SK-N-SH treated with all-trans-retinoic acid at 6 μM for 48 hours (cell line): ENCODE results near the gene FBXL3.

ENCODE experiments used
- ATAC-seq: fragments of 200-7000 bp; cut with Tn5 transposase; 3 replicates; pipeline ENCODE4 v1.9.1; 2020; ENCODE audit warnings: mild to moderate bottlenecking, moderate library complexity
- ARNTL ChIP-seq: fragments of 450-650 bp; formaldehyde crosslinking; IDR thresholded peaks from 2 replicates; pipeline ENCODE4 v1.5.0; 2020; ENCODE audit warnings: low read depth, mild to moderate bottlenecking, moderate library complexity, borderline replicate concordance
- BACH2 ChIP-seq: fragments of 250-450 bp; sonication (Bioruptor Pico); IDR thresholded peaks from 2 replicates; pipeline ENCODE4 v1.9.0; 2021; ENCODE audit warnings: mild to moderate bottlenecking, borderline replicate concordance
- CSDC2 ChIP-seq: fragments of 250-450 bp; sonication (Bioruptor Pico); IDR thresholded peaks from 2 replicates; pipeline ENCODE4 v1.5.0; 2020; ENCODE audit warnings: mild to moderate bottlenecking, moderate library complexity
- CSRNP3 ChIP-seq: fragments of 250-450 bp; sonication (Bioruptor Pico); IDR thresholded peaks from 2 replicates; pipeline ENCODE4 v1.5.1; 2021; ENCODE audit warnings: mild to moderate bottlenecking, moderate library complexity
- ESRRG ChIP-seq: fragments of 250-450 bp; sonication (Bioruptor Pico); IDR thresholded peaks from 2 replicates; pipeline ENCODE4 v1.6.1; 2021; ENCODE audit warnings: mild to moderate bottlenecking
- GLIS3 ChIP-seq: fragments of 250-450 bp; sonication (Bioruptor Pico); IDR thresholded peaks from 2 replicates; pipeline ENCODE4 v1.5.0; 2020; ENCODE audit warnings: mild to moderate bottlenecking, moderate library complexity
- ISL1 ChIP-seq: fragments of 250-450 bp; sonication (Bioruptor Pico); IDR thresholded peaks from 2 replicates; pipeline ENCODE4 v2.1.2; 2022; ENCODE audit warnings: mild to moderate bottlenecking, moderate library complexity
- OSR1 ChIP-seq: fragments of 250-450 bp; sonication (Bioruptor Pico); IDR thresholded peaks from 2 replicates; pipeline ENCODE4 v1.8.0; 2022; ENCODE audit warnings: moderate library complexity, mild to moderate bottlenecking, inconsistent platforms
- PATZ1 ChIP-seq: fragments of 250-450 bp; sonication (Bioruptor Pico); IDR thresholded peaks from 2 replicates; pipeline ENCODE4 v1.8.0; 2020; ENCODE audit warnings: mild to moderate bottlenecking, moderate library complexity, borderline replicate concordance
- PPARA ChIP-seq: fragments of 250-450 bp; sonication (Bioruptor Pico); IDR thresholded peaks from 2 replicates; pipeline ENCODE4 v1.5.0; 2020; ENCODE audit warnings: mild to moderate bottlenecking, borderline replicate concordance
- RARB ChIP-seq: fragments of 250-450 bp; sonication (Bioruptor Pico); IDR thresholded peaks from 2 replicates; pipeline ENCODE4 v1.8.0; 2021; ENCODE audit warnings: mild to moderate bottlenecking, moderate library complexity
- SNAI2 ChIP-seq: fragments of 250-450 bp; sonication (Bioruptor Pico); IDR thresholded peaks from 2 replicates; pipeline ENCODE4 v1.5.0; 2020; ENCODE audit warnings: mild to moderate bottlenecking, moderate library complexity
- TCF4 ChIP-seq: fragments of 250-450 bp; sonication (Bioruptor Pico); IDR thresholded peaks from 2 replicates; pipeline ENCODE4 v1.8.0; 2021; ENCODE audit warnings: mild to moderate bottlenecking, moderate library complexity, borderline replicate concordance
- TOX ChIP-seq: fragments of 250-450 bp; sonication (Bioruptor Pico); IDR thresholded peaks from 2 replicates; pipeline ENCODE4 v1.8.0; 2021; ENCODE audit warnings: mild to moderate bottlenecking, moderate library complexity, borderline replicate concordance
- TSHZ2 ChIP-seq: fragments of 250-450 bp; sonication (Bioruptor Pico); IDR thresholded peaks from 2 replicates; pipeline ENCODE4 v1.5.0; 2020; ENCODE audit warnings: mild to moderate bottlenecking, moderate library complexity
- ZC3H10 ChIP-seq: fragments of 250-450 bp; sonication (Bioruptor Pico); IDR thresholded peaks from 2 replicates; pipeline ENCODE4 v1.5.1; 2021; ENCODE audit warnings: mild to moderate bottlenecking, moderate library complexity
- ZFP3 ChIP-seq: fragments of 250-450 bp; sonication (Bioruptor Pico); IDR thresholded peaks from 2 replicates; pipeline ENCODE4 v1.5.0; 2020; ENCODE audit warnings: mild to moderate bottlenecking, moderate library complexity
- ZFP30 ChIP-seq: fragments of 450-650 bp; formaldehyde crosslinking; IDR thresholded peaks from 2 replicates; pipeline ENCODE4 v1.5.0; 2022; ENCODE audit warnings: mild to moderate bottlenecking, moderate library complexity
- ZNF565 ChIP-seq: fragments of 450-650 bp; formaldehyde crosslinking; conservative IDR thresholded peaks from 2 replicates; pipeline ENCODE4 v1.5.0; 2020; ENCODE audit warnings: low read depth, mild to moderate bottlenecking, moderate library complexity
- ZNF70 ChIP-seq: fragments of 450-650 bp; formaldehyde crosslinking; IDR thresholded peaks from 2 replicates; pipeline ENCODE4 v1.5.0; 2020; ENCODE audit warnings: mild to moderate bottlenecking, moderate library complexity
- ZNF8 ChIP-seq: fragments of 450-650 bp; formaldehyde crosslinking; IDR thresholded peaks from 2 replicates; pipeline ENCODE4 v1.5.0; 2020; ENCODE audit warnings: mild to moderate bottlenecking, moderate library complexity

FBXL3 gene

GRCh38 chr13:77040835-77041234, 13.9 kb upstream of the FBXL3 start:
- ATAC-seq = no peak
- TF ChIP-seq TCF4 (CRISPR knock-in tag) (no peak), ZFP30 (CRISPR knock-in tag) (no peak)

GRCh38 chr13:77040076-77040475, 13.1 kb upstream of the FBXL3 start:
- ATAC-seq = no peak
- TF ChIP-seq TSHZ2 (no peak), PATZ1 (CRISPR knock-in tag) (no peak), TCF4 (CRISPR knock-in tag) (no peak), ARNTL (CRISPR knock-in tag) (no peak), CSDC2 (CRISPR knock-in tag) (no peak), BACH2 (CRISPR knock-in tag) (no peak), ZNF8 (CRISPR knock-in tag) (no peak)

GRCh38 chr13:77038907-77039480, 12.0 kb upstream of the FBXL3 start:
- no peak for ATAC-seq
- no peak for TF ChIP-seq OSR1

- TF ChIP-seq ZNF565 (CRISPR knock-in tag) = no peak
- no peak for TF ChIP-seq PATZ1 (CRISPR knock-in tag)
- no peak for TF ChIP-seq RARB (CRISPR knock-in tag)
- ATAC-seq = no peak
These were observed 9.3 kb upstream of the FBXL3 start for GRCh38 chr13:77036279-77036678.

- TF ChIP-seq ZNF565 (CRISPR knock-in tag) = no peak
- no peak for TF ChIP-seq ZFP3
- no peak for TF ChIP-seq SNAI2 (CRISPR knock-in tag)
- no peak for TF ChIP-seq CSDC2 (CRISPR knock-in tag)
- TF ChIP-seq ZFP30 (CRISPR knock-in tag) = no peak
- TF ChIP-seq ESRRG (CRISPR knock-in tag) = no peak
- TF ChIP-seq GLIS3 (CRISPR knock-in tag) = no peak
- no peak for TF ChIP-seq CSRNP3 (CRISPR knock-in tag)
- no peak for TF ChIP-seq RARB (CRISPR knock-in tag)
- no peak for TF ChIP-seq ZNF70
- TF ChIP-seq TCF4 (CRISPR knock-in tag) = no peak
- TF ChIP-seq ISL1 (CRISPR knock-in tag) = no peak
- no peak for TF ChIP-seq PATZ1 (CRISPR knock-in tag)
- no peak for TF ChIP-seq PPARA (CRISPR knock-in tag)
- no peak for TF ChIP-seq TOX (CRISPR knock-in tag)
- no peak for TF ChIP-seq ZNF8 (CRISPR knock-in tag)
- no peak for TF ChIP-seq ARNTL (CRISPR knock-in tag)
- TF ChIP-seq ZC3H10 (CRISPR knock-in tag) = no peak
- TF ChIP-seq BACH2 (CRISPR knock-in tag) = no peak
- TF ChIP-seq OSR1 = no peak
- ATAC-seq = no peak; the same call in 2 of the 3 replicates
These were observed 7.9 kb upstream of the FBXL3 start for GRCh38 chr13:77034881-77035280.
